H1 (cell line): ENCODE results near the gene CAMK2N2. TPM values are rescaled to one million over a fixed set of nuclear protein-coding genes. Genes with fewer than 3 reads are reported as not detected.

Source experiments
- CTCF ChIA-PET: fragments of 300-600 bp; sonication (Branson Sonifier 250); formaldehyde crosslinking; loops from one replicate; lab custom pipeline; 2021; ENCODE audit not compliant: partially characterized antibody; lab: Charles Lee
- POLR2A ChIA-PET: fragments of 300-600 bp; sonication (Branson Sonifier 250); formaldehyde crosslinking; loops from one replicate; lab custom pipeline; 2021; ENCODE audit warnings: inconsistent platforms; ENCODE audit not compliant: partially characterized antibody; lab: Charles Lee
- DNase-seq, 2 experiments: peaks; one replicate each; pipeline versions ENCODE4 v3.0.0 to v3.0.0-alpha.2; 2010 to 2022; ENCODE audit warnings: low spot score in 2 of 2, low read depth in 1 of 2, mixed read lengths in 1 of 2
- FAIRE-seq: peaks from 2 replicates; lab custom pipeline; 2011; peaks lifted over from hg19 to GRCh38; lab: Jason Lieb, UNC
- H2AFZ ChIP-seq: 2 replicates; pipeline ENCODE4 v1.8.1; 2012; ENCODE audit warnings: low read length, inconsistent platforms
- H2AK5ac ChIP-seq: 2 replicates; pipeline ENCODE4 v1.6.1; 2013; ENCODE audit warnings: low read depth, low read length
- H2BK120ac ChIP-seq: replicated peaks from 2 replicates; pipeline ENCODE3; 2013; ENCODE audit warnings: low read depth, low read length, inconsistent platforms
- H2BK12ac ChIP-seq: 2 replicates; pipeline ENCODE4 v1.6.1; 2013; ENCODE audit warnings: low read depth, low read length
- H2BK15ac ChIP-seq: 2 replicates; pipeline ENCODE4 v1.6.1; 2013; ENCODE audit warnings: low read length
- H2BK20ac ChIP-seq: 2 replicates; pipeline ENCODE4 v1.6.1; 2013; ENCODE audit warnings: low read length
- H2BK5ac ChIP-seq: 2 replicates; pipeline ENCODE4 v1.6.1; 2013; ENCODE audit warnings: low read depth, low read length
- H3K14ac ChIP-seq: 2 replicates; pipeline ENCODE4 v1.6.1; 2013; ENCODE audit warnings: inconsistent platforms; ENCODE audit not compliant: insufficient read length
- H3K18ac ChIP-seq: 2 replicates; pipeline ENCODE4 v1.6.1; 2013; ENCODE audit warnings: low read length; ENCODE audit errors: extremely low read depth
- H3K23ac ChIP-seq: 2 replicates; pipeline ENCODE4 v1.6.1; 2013; ENCODE audit warnings: inconsistent platforms; ENCODE audit not compliant: insufficient read length
- H3K23me2 ChIP-seq: 2 replicates; pipeline ENCODE4 v1.6.1; 2013; ENCODE audit warnings: low read depth, low read length
- H3K27ac ChIP-seq: 2 replicates; pipeline ENCODE4 v1.6.1; 2011; ENCODE audit warnings: low read depth, low read length, inconsistent platforms
- H3K27me3 ChIP-seq, 4 experiments: replicated peaks in 1 of 4; 1 replicate in 1 of 4; 2 replicates in 3 of 4; pipeline versions ENCODE4 v1.6.1 to v1.8.1; 2011 to 2013; ENCODE audit warnings: low read length in 3 of 4, mild to moderate bottlenecking in 3 of 4, inconsistent platforms in 2 of 4, mixed read lengths in 2 of 4, moderate library complexity in 1 of 4; ENCODE audit not compliant: control insufficient read depth in 3 of 4, insufficient read depth in 3 of 4; ENCODE audit errors: extremely low read depth in 1 of 4
- H3K36me3 ChIP-seq, 4 experiments: 2 replicates each; pipeline versions ENCODE4 v1.6.1 to v1.8.1; 2011 to 2013; ENCODE audit warnings: mild to moderate bottlenecking in 4 of 4, low read length in 3 of 4, moderate library complexity in 2 of 4, control low read depth in 1 of 4, inconsistent platforms in 1 of 4; ENCODE audit not compliant: insufficient read depth in 4 of 4, control insufficient read depth in 2 of 4
- H3K4ac ChIP-seq: replicated peaks from 2 replicates; pipeline ENCODE3; 2013; ENCODE audit warnings: low read length, low read depth, mixed read lengths, inconsistent platforms; ENCODE audit not compliant: insufficient read length
- H3K4me1 ChIP-seq, 4 experiments: replicated peaks in 1 of 4; 1 replicate in 1 of 4; 2 replicates in 3 of 4; pipeline versions ENCODE4 v1.6.1 to v1.8.1; 2011 to 2013; ENCODE audit warnings: low read length in 3 of 4, inconsistent platforms in 2 of 4, mixed read lengths in 1 of 4; ENCODE audit not compliant: insufficient read depth in 4 of 4, control insufficient read depth in 3 of 4
- H3K4me2 ChIP-seq, 2 experiments: 2 replicates each; pipeline versions ENCODE4 v1.6.1 to v1.8.1; 2011 to 2013; ENCODE audit warnings: low read depth in 2 of 2, low read length in 2 of 2, control low read depth in 1 of 2, inconsistent platforms in 1 of 2, mild to moderate bottlenecking in 1 of 2; ENCODE audit not compliant: insufficient read depth in 1 of 2
- H3K4me3 ChIP-seq, 4 experiments: fragments of 200-600, 300-600 bp in 1 of 4; sonication (generic), shearing (Covaris generic), sonication (Bioruptor Twin) in 1 of 4; 2 replicates each; pipeline versions ENCODE4 v1.5.1 to v1.8.1; 2011 to 2016; ENCODE audit warnings: low read length in 4 of 4, low read depth in 3 of 4, control low read depth in 2 of 4, inconsistent platforms in 2 of 4, mild to moderate bottlenecking in 2 of 4, mixed read lengths in 1 of 4, moderate library complexity in 1 of 4; ENCODE audit not compliant: insufficient read depth in 2 of 4; ENCODE audit errors: extremely low read depth in 1 of 4
- H3K56ac ChIP-seq: replicated peaks from 2 replicates; pipeline ENCODE3; 2013; ENCODE audit warnings: low read depth, mild to moderate bottlenecking, mixed read lengths, low read length, inconsistent platforms; ENCODE audit not compliant: insufficient read length
- H3K79me1 ChIP-seq: 2 replicates; pipeline ENCODE4 v1.6.1; 2013; ENCODE audit warnings: low read depth, low read length, control low read depth
- H3K79me2 ChIP-seq, 2 experiments: 2 replicates each; pipeline versions ENCODE4 v1.6.1 to v1.8.1; 2012 to 2013; ENCODE audit warnings: low read length in 2 of 2, mild to moderate bottlenecking in 2 of 2, inconsistent platforms in 1 of 2; ENCODE audit not compliant: insufficient read depth in 2 of 2, control insufficient read depth in 1 of 2
- H3K9ac ChIP-seq, 4 experiments: replicated peaks in 1 of 4; 1 replicate in 1 of 4; 2 replicates in 3 of 4; pipeline versions ENCODE4 v1.6.1 to v1.8.1; 2011 to 2013; ENCODE audit warnings: low read depth in 3 of 4, low read length in 3 of 4, control low read depth in 2 of 4, mild to moderate bottlenecking in 2 of 4, moderate library complexity in 2 of 4, inconsistent platforms in 1 of 4; ENCODE audit errors: extremely low read depth in 1 of 4
- H3K9me3 ChIP-seq, 2 experiments: 2 replicates each; pipeline versions ENCODE4 v1.6.1 to v1.8.1; 2012 to 2013; ENCODE audit warnings: mild to moderate bottlenecking in 2 of 2, moderate library complexity in 2 of 2, control low read depth in 1 of 2, inconsistent platforms in 1 of 2, low read depth in 1 of 2, low read length in 1 of 2, mixed read lengths in 1 of 2; ENCODE audit not compliant: insufficient read depth in 2 of 2
- H4K20me1 ChIP-seq, 2 experiments: replicated peaks in 1 of 2; 2 replicates each; pipeline versions ENCODE3 to v1.8.1; 2011 to 2013; ENCODE audit warnings: inconsistent platforms in 2 of 2, low read length in 2 of 2, mild to moderate bottlenecking in 1 of 2; ENCODE audit not compliant: insufficient read depth in 2 of 2, control insufficient read depth in 1 of 2
- H4K5ac ChIP-seq: 2 replicates; pipeline ENCODE4 v1.6.1; 2013; ENCODE audit warnings: low read length, low read depth, mixed read lengths, inconsistent platforms; ENCODE audit not compliant: insufficient read length
- H4K8ac ChIP-seq: 2 replicates; pipeline ENCODE4 v1.8.0; 2013; ENCODE audit warnings: mild to moderate bottlenecking, moderate library complexity, low read length, inconsistent platforms; ENCODE audit not compliant: insufficient read depth; ENCODE audit errors: extremely low read depth
- H4K91ac ChIP-seq: replicated peaks from 2 replicates; pipeline ENCODE3; 2013; ENCODE audit warnings: low read length, mixed read lengths, inconsistent platforms; ENCODE audit not compliant: insufficient read length
- CHD1 ChIP-seq: IDR thresholded peaks from 2 replicates; pipeline ENCODE4 v1.6.1; 2012; ENCODE audit warnings: low read depth, low read length, improper control_type of control experiment
- EZH2 ChIP-seq: fragments of 200-600 bp; sonication (generic); IDR thresholded peaks from 2 replicates; pipeline ENCODE4 v1.7.1; 2012; ENCODE audit warnings: low read depth, mild to moderate bottlenecking, moderate library complexity, low read length, inconsistent platforms; ENCODE audit not compliant: severe bottlenecking
- KDM4A ChIP-seq: IDR thresholded peaks from one replicate; pipeline ENCODE4 v1.7.1; 2012; ENCODE audit warnings: low read depth, mild to moderate bottlenecking, moderate library complexity, low read length, inconsistent platforms; ENCODE audit not compliant: severe bottlenecking
- POLR2AphosphoS5 ChIP-seq: IDR thresholded peaks from 2 replicates; pipeline ENCODE4 v1.6.1; 2011; ENCODE audit warnings: low read depth, low read length
- SUZ12 ChIP-seq: fragments of 200-600 bp; sonication (generic); IDR thresholded peaks from 2 replicates; pipeline ENCODE4 v1.6.1; 2012; ENCODE audit warnings: mild to moderate bottlenecking, inconsistent platforms, low read length, moderate library complexity, mixed read lengths
- WGBS, 2 experiments: shearing (Covaris generic) in 1 of 2; methylation state at CpG; one replicate each; pipeline versions ENCODE4 v1.1.6 to v1.1.7; 2013 to 2015; ENCODE audit warnings: low lambda C conversion rate in 2 of 2, mixed read lengths in 2 of 2, inconsistent platforms in 1 of 2, low coverage in 1 of 2, missing lambda C conversion rate in 1 of 2; ENCODE audit not compliant: insufficient replicate concordance in 2 of 2, insufficient coverage in 1 of 2, insufficient read length in 1 of 2; ENCODE audit errors: extremely low coverage in 1 of 2, missing lambda C conversion rate in 1 of 2; 5-methylcytosine and 5-hydroxymethylcytosine counted together
- polyA plus RNA-seq, 7 experiments: library from polyadenylated mRNA; depleted of rRNA in 3 of 7; stranded (reverse) in 5 of 7; unstranded in 2 of 7; fragments of >200 nt in 5 of 7; fragments of 200-250 nt in 2 of 7; gene quantifications; 1 replicate in 5 of 7; 2 replicates in 1 of 7; 4 replicates in 1 of 7; pipeline versions ENCODE4 v1.2.1 to v1.2.3, GENCODE V29; 2011 to 2013; ENCODE audit warnings: missing spikeins in 2 of 7, mixed read lengths in 2 of 7
- total RNA-seq: library from RNA; stranded (reverse); fragmentation: NEBNext Ultra II Directional; extraction: Animal tissue kit (Norgen Biotek cat#: 25700); gene quantifications from 2 replicates; pipeline ENCODE4 v1.2.1, GENCODE V29; 2021
- TF ChIP-seq, protein P1 (sequence below): IDR thresholded peaks from 2 replicates; pipeline ENCODE4 v1.6.1; 2012; ENCODE audit warnings: inconsistent platforms
- TF ChIP-seq, protein P2 (sequence below): IDR thresholded peaks from 2 replicates; pipeline ENCODE4 v1.6.1; 2011; ENCODE audit warnings: low read depth, mild to moderate bottlenecking, low read length; ENCODE audit not compliant: insufficient read depth

The CAMK2N2 gene
- total and polyA plus RNA-seq, 2 of the 8 experiments (the other 6 are each of a cell fraction or from before 2014, with no cell fraction given), result 4.0 to 17.7 TPM

DNA sequence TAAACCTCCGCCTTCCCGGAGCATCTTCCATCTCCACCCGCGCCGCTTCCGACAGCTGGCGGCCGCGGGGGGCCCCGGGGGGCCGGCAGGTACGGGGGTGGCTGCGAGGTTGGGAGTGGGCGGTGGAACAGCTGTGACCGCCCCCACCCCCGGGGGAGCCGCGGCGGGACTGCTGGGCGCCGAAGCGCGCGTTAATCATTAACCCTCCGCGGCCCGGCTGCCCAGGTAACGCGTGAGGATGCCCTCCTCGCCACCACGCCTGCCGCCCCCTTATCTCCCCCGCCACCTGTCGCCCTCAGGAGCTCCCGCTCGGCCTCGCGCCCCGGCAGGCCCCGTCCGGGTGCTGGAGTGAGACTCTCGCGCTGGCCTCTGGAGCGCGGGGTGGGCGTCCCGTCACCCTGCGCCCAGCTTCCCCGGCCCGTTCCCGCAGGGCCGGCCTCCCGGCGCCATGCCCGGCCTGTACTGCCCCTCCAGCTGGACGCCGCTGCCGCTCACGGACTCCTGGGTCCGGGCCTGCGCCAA lies 31.2 kb downstream of the CAMK2N2 start:
- H2BK120ac ChIP-seq, result no peak overlapping the region
- H3K79me1 ChIP-seq, result no peaks in the 10 kb centered on the region
- TF ChIP-seq KDM4A, result peak; percentile 54
- no peak for TF ChIP-seq CHD1
- peak; percentile 86 for TF ChIP-seq SUZ12
- peak; percentile 82 for TF ChIP-seq EZH2
- TF ChIP-seq, protein P1, sequence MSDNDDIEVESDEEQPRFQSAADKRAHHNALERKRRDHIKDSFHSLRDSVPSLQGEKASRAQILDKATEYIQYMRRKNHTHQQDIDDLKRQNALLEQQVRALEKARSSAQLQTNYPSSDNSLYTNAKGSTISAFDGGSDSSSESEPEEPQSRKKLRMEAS, result no peak
- TF ChIP-seq, protein P2, sequence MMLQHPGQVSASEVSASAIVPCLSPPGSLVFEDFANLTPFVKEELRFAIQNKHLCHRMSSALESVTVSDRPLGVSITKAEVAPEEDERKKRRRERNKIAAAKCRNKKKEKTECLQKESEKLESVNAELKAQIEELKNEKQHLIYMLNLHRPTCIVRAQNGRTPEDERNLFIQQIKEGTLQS, result no peak
- no peak for TF ChIP-seq POLR2AphosphoS5
- TF ChIP-seq, all 59 proteins: peak for 3
- Histone ChIP-seq H2AFZ (no peak overlapping the region), H3K23ac (no peak overlapping the region), H4K5ac (no peak overlapping the region), H3K27me3 (peaks cover 35 to 60% (median 53%) of the 10 kb centered on the region in 4 experiments), H3K56ac (no peak overlapping the region), H3K9ac (no peak overlapping the region), H3K4me2 (peak overlapping the region; percentile 61 to 96), H3K4me3 (peak overlapping the region; percentile 16 to 59 (median 40)), H3K9me3 (no peaks in the 10 kb centered on the region), H3K27ac (no peak overlapping the region), H4K8ac (no peak overlapping the region), H3K14ac (no peak overlapping the region), H4K91ac (no peak overlapping the region), H4K20me1 (peaks cover 4 to 7% of the 10 kb centered on the region in 2 experiments), H3K79me2 (no peaks in the 10 kb centered on the region), H2AK5ac (no peak overlapping the region), H3K36me3 (peaks cover 0 to 8% (median 0%) of the 10 kb centered on the region in 4 experiments; a peak in 1 of 8 replicates), H2BK20ac (no peak overlapping the region), H2BK12ac (no peak overlapping the region), H2BK15ac (no peak overlapping the region), H3K18ac (no peak overlapping the region; the same call in 1 of the 2 replicates), H2BK5ac (no peak overlapping the region), H3K23me2 (peaks cover 11% of the 10 kb centered on the region; the same call in 1 of the 2 replicates), H3K4me1 (peaks cover 0 to 20% (median 4%) of the 10 kb centered on the region in 4 experiments; a peak in 5 of 7 replicates), H3K4ac (no peak overlapping the region)
- DNase-seq (peak in 1 of 2 experiments; percentile 58), FAIRE-seq (no peak)
- 4% methylated on average over 29 of the region's 61 CpGs; no CpG with 5 or more reads in 1 of the 2 experiments for WGBS, 2 experiments
- CTCF ChIA-PET, result interaction anchor here (0.8 to 10.3 kb wide), 6 partner anchors 10 to 59 kb away, joined by 3 to 183 read pairs (median 4); partner anchors contain the start of genes CAMK2N2 and EEF1AKMT4
- POLR2A ChIA-PET, result interaction anchor here (0.5 to 2.5 kb wide), 10 partner anchors 10 to 89 kb away, joined by 3 to 10 read pairs (median 3); partner anchors contain the start of genes ABCF3 and EEF1AKMT4
